NCI-H460 (cell line): ENCODE data around the gene CPNE1. TPM values are rescaled to one million over a fixed set of nuclear protein-coding genes. Genes with fewer than 3 reads are reported as not detected.

Source experiments
- DNase-seq: peaks from one replicate; pipeline ENCODE4 v3.0.0-alpha.2; 2016; ENCODE audit warnings: low read depth; ENCODE audit errors: extremely low read depth
- small RNA-seq, 2 experiments: library from RNA; depleted of rRNA; stranded (forward); fragments of <200 nt; gene quantifications; one replicate each; pipeline ENCODE3, GENCODE V24; 2014
- total RNA-seq: library from RNA; depleted of rRNA; stranded (reverse); fragments of >200 nt; shearing (Covaris generic); gene quantifications from 2 replicates; pipeline ENCODE4 v1.2.3, GENCODE V29; 2014; rRNA removed

Gene CPNE1
- total RNA-seq, 1 experiment from 2014 or later, result 109 TPM

DNA sequence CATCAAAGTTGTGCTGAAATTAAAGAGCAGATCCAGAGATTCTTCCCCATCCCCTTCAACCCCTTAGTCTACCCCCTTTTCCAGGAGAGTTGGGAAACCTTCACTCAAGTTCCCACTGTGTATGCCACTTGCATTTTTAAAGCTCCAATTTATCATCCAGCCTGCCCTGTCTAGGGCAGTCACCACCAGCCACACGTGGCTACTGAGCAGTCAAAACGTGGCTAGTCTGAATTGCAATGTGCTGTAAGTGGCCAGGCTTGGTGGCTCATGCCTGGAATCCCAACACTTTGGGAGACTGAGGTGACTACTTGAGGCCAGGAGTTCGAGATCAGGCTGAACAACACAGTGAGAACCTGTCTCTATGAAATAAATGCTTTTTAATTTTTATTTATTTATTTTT is 87.9 kb downstream of the CPNE1 start:
- DNase-seq, result no peak

Small RNA genes lying within 50 kb of the gene (small RNA-seq; reads per million reads assigned to genes)
- gene RNU6-759P (0 reads per million in 2 experiments), gene RPL37P1 (0 reads per million in 2 experiments)

Other genes with a start within 250 kb of the CPNE1 start
- not detected in 2 replicates for gene GDF5, start 226.7 kb downstream of the CPNE1 start, total RNA-seq
- 20.0 and 21.8 TPM in 2 replicates for gene CEP250, start 209.3 kb downstream of the CPNE1 start, total RNA-seq
- gene C20orf173, start 135.2 kb downstream of the CPNE1 start, total RNA-seq, result not detected in 2 replicates
- 161 and 177 TPM in 2 replicates for gene ERGIC3, start 122.8 kb downstream of the CPNE1 start, total RNA-seq
- gene SPAG4, start 49.1 kb downstream of the CPNE1 start, total RNA-seq, result 21.2 and 30.7 TPM in 2 replicates
- 57.2 and 64.0 TPM in 2 replicates for gene RBM12, start within 50 bp of the CPNE1 start, total RNA-seq
- 92.8 and 101 TPM in 2 replicates for gene NFS1, start 34.5 kb upstream of the CPNE1 start, total RNA-seq
- 251 and 306 TPM in 2 replicates for gene ROMO1, start 34.5 kb upstream of the CPNE1 start, total RNA-seq
- 380 and 494 TPM in 2 replicates for gene RBM39, start 77.4 kb upstream of the CPNE1 start, total RNA-seq
- gene PHF20, start 107.1 kb upstream of the CPNE1 start, total RNA-seq, result 106 and 112 TPM in 2 replicates